Liver (tissue), 2 donors: ENCODE results near the gene CADPS.

ENCODE experiments used
- CTCF ChIP-seq: fragments of 150-350 bp; IDR thresholded peaks from 2 replicates; pipeline ENCODE4 v1.5.1; 2017; ENCODE audit warnings: improper control_type of control experiment, low read depth, low read length; ENCODE audit not compliant: missing input control
- ZBTB33 ChIP-seq: IDR thresholded peaks from 2 replicates; pipeline ENCODE4 v1.6.1; 2016; ENCODE audit warnings: antibody characterized with exemption
- donor health status: healthy.

- TF ChIP-seq CTCF (no peak), ZBTB33 (no peak)
Measured at GRCh38 chr3:62678841-62679240, 196.4 kb downstream of the CADPS start.
